CD4-positive, alpha-beta memory T cell (primary cell): Measurements from ENCODE around the gene ZFPM1. TPM values are rescaled to one million over a fixed set of nuclear protein-coding genes. Genes with fewer than 3 reads are reported as not detected.

Experiments used
- CTCF ChIA-PET: fragments of 350-600 bp; sonication (Branson Sonifier 250); formaldehyde crosslinking; loops from one replicate; lab custom pipeline; 2021; ENCODE audit warnings: inconsistent platforms; ENCODE audit not compliant: partially characterized antibody; lab: Charles Lee
- POLR2A ChIA-PET: fragments of 350-600 bp; sonication (Branson Sonifier 250); formaldehyde crosslinking; loops from one replicate; lab custom pipeline; 2021; ENCODE audit not compliant: partially characterized antibody; lab: Charles Lee
- DNase-seq, 5 donors: peaks; one replicate each; pipeline versions ENCODE4 v3.0.0 to v3.0.0-alpha.2; 2020 to 2022; ENCODE audit warnings: mixed read lengths in 1 of 5
- H3K27ac ChIP-seq: one replicate; pipeline ENCODE4 v1.7.0; 2013; ENCODE audit warnings: low read depth, low read length
- H3K27me3 ChIP-seq: 2 replicates; pipeline ENCODE4 v1.7.0; 2013; ENCODE audit warnings: mild to moderate bottlenecking, low read length, moderate library complexity; ENCODE audit not compliant: insufficient read depth
- H3K36me3 ChIP-seq: 2 replicates; pipeline ENCODE4 v1.7.0; 2013; ENCODE audit warnings: mild to moderate bottlenecking, low read length, moderate library complexity; ENCODE audit not compliant: insufficient read depth
- H3K4me1 ChIP-seq: 2 replicates; pipeline ENCODE4 v1.7.0; 2013; ENCODE audit warnings: mild to moderate bottlenecking, low read length, moderate library complexity; ENCODE audit not compliant: insufficient read depth
- H3K4me3 ChIP-seq, 2 donors: one replicate each; pipeline ENCODE4 v1.7.0; 2013; ENCODE audit warnings: low read length in 2 of 2, mild to moderate bottlenecking in 1 of 2
- H3K9me3 ChIP-seq, 2 donors: one replicate each; pipeline ENCODE4 v1.7.0; 2013; ENCODE audit warnings: low read length in 2 of 2, control low read depth in 1 of 2; ENCODE audit not compliant: control insufficient read depth in 1 of 2
- H3K27ac Mint-ChIP-seq, 7 donors: one replicate each; pipeline ENCODE4 v1.8.0; 2020 to 2021; ENCODE audit warnings: mixed read lengths in 7 of 7, mild to moderate bottlenecking in 6 of 7, inconsistent platforms in 3 of 7, moderate library complexity in 3 of 7
- H3K27me3 Mint-ChIP-seq, 2 donors: one replicate each; pipeline ENCODE4 v1.8.0; 2020 to 2021; ENCODE audit warnings: mixed read lengths in 2 of 2
- H3K36me3 Mint-ChIP-seq, 2 donors: one replicate each; pipeline ENCODE4 v1.8.0; 2020 to 2021; ENCODE audit warnings: mixed read lengths in 2 of 2, inconsistent platforms in 1 of 2, mild to moderate bottlenecking in 1 of 2
- H3K4me1 Mint-ChIP-seq, 4 donors: one replicate each; pipeline ENCODE4 v1.8.0; 2020 to 2021; ENCODE audit warnings: mixed read lengths in 4 of 4, mild to moderate bottlenecking in 1 of 4
- H3K4me3 Mint-ChIP-seq, 8 donors: one replicate each; pipeline ENCODE4 v1.8.0; 2020 to 2021; ENCODE audit warnings: mixed read lengths in 8 of 8, mild to moderate bottlenecking in 7 of 8, moderate library complexity in 6 of 8, inconsistent platforms in 3 of 8
- H3K9me3 Mint-ChIP-seq, 8 donors: one replicate each; pipeline ENCODE4 v1.8.0; 2020 to 2021; ENCODE audit warnings: mixed read lengths in 8 of 8, mild to moderate bottlenecking in 5 of 8, inconsistent platforms in 3 of 8, moderate library complexity in 1 of 8
- intact Hi-C: fragments of 100-400 bp; cut with micrococcal nuclease; formaldehyde crosslinking; loops from one replicate; pipeline ENCODE4 v1.15.1; 2023
- polyA plus RNA-seq, 2 donors: library from polyadenylated mRNA; unstranded; fragments of 300-500 nt; fragmentation: Illumina TruSeq; gene quantifications; one replicate each; pipeline ENCODE4 v1.2.3, GENCODE V29; 2021
- total RNA-seq, 2 experiments: library from RNA; stranded (reverse); gene quantifications; one replicate each; pipeline ENCODE4 v1.2.3, GENCODE V29; 2021

Gene ZFPM1
- total and polyA plus RNA-seq, 4 experiments from 2014 or later = 0.07 to 20.5 (median 9.7) TPM

GRCh38 chr16:88445583-88445960, 7.5 kb upstream of the ZFPM1 start:
- POLR2A ChIA-PET = no interaction called here
- Mint-ChIP-seq H3K9me3 (peaks cover 0 to 1% (median 0%) of the 10 kb centered on the region in 8 donors), H3K27me3 (no peaks in the 10 kb centered on the region), H3K4me3 (no peak overlapping the region), H3K27ac (no peak overlapping the region), H3K36me3 (no peaks in the 10 kb centered on the region), H3K4me1 (peaks cover 0 to 4% (median 3%) of the 10 kb centered on the region in 4 donors)
- Histone ChIP-seq H3K36me3 (no peaks in the 10 kb centered on the region), H3K4me1 (peaks cover 6% of the 10 kb centered on the region), H3K9me3 (no peaks in the 10 kb centered on the region), H3K27ac (no peak overlapping the region), H3K27me3 (no peaks in the 10 kb centered on the region), H3K4me3 (no peak overlapping the region)
- DNase-seq = no peak
- CTCF ChIA-PET = interaction anchor here (1.1 to 1.7 kb wide), 5 partner anchors 10 to 125 kb away, joined by 3 to 4 read pairs (median 3); partner anchors contain the start of gene ZC3H18
- intact Hi-C loops = no loop called here

GRCh38 chr16:88446061-88446460, 7.0 kb upstream of the ZFPM1 start:
- Mint-ChIP-seq H3K4me1 (peaks cover 2 to 4% (median 3%) of the 10 kb centered on the region in 4 donors), H3K4me3 (no peak overlapping the region), H3K27me3 (no peaks in the 10 kb centered on the region), H3K36me3 (no peaks in the 10 kb centered on the region), H3K9me3 (peaks cover 0 to 1% (median 0%) of the 10 kb centered on the region in 8 donors), H3K27ac (no peak overlapping the region)
- no peaks in the 10 kb centered on the region for H3K27me3 ChIP-seq
- no peak overlapping the region for H3K27ac ChIP-seq
- no peaks in the 10 kb centered on the region for H3K9me3 ChIP-seq
- CTCF ChIA-PET = interaction anchor here (1.0 to 1.7 kb wide), 3 partner anchors 9 to 84 kb away, joined by 3 read pairs; no protein-coding TSS in a partner anchor
- H3K36me3 ChIP-seq = no peaks in the 10 kb centered on the region
- H3K4me3 ChIP-seq = no peak overlapping the region
- intact Hi-C loops = no loop called here
- peaks cover 6% of the 10 kb centered on the region for H3K4me1 ChIP-seq
- POLR2A ChIA-PET = no interaction called here
- DNase-seq = no peak

GRCh38 chr16:88446736-88447135, 6.3 kb upstream of the ZFPM1 start:
- Histone ChIP-seq H3K27me3 (no peaks in the 10 kb centered on the region), H3K9me3 (no peaks in the 10 kb centered on the region), H3K36me3 (no peaks in the 10 kb centered on the region), H3K4me3 (no peak overlapping the region), H3K27ac (no peak overlapping the region), H3K4me1 (peaks cover 8% of the 10 kb centered on the region)
- H3K36me3 Mint-ChIP-seq = no peaks in the 10 kb centered on the region
- H3K4me1 Mint-ChIP-seq = peaks cover 2 to 6% (median 4%) of the 10 kb centered on the region in 4 donors
- no peaks in the 10 kb centered on the region for H3K27me3 Mint-ChIP-seq
- CTCF ChIA-PET = interaction anchor here (1.0 to 1.3 kb wide), 2 partner anchors 9 to 82 kb away, joined by 3 to 4 read pairs; no protein-coding TSS in a partner anchor
- POLR2A ChIA-PET = interaction anchor here (1.6 kb wide), 1 partner anchor 87 kb away, joined by 3 read pairs; no protein-coding TSS in a partner anchor
- H3K4me3 Mint-ChIP-seq = no peak overlapping the region
- DNase-seq = no peak
- H3K9me3 Mint-ChIP-seq = peaks cover 0 to 1% (median 0%) of the 10 kb centered on the region in 8 donors
- no peak overlapping the region for H3K27ac Mint-ChIP-seq
- intact Hi-C loops = no loop called here

- Mint-ChIP-seq H3K9me3 (peaks cover 0 to 1% (median 0%) of the 10 kb centered on the region in 8 donors), H3K36me3 (peaks cover 0 to 6% of the 10 kb centered on the region in 2 donors), H3K27ac (no peak overlapping the region), H3K27me3 (no peaks in the 10 kb centered on the region), H3K4me1 (peaks cover 5 to 17% (median 12%) of the 10 kb centered on the region in 4 donors), H3K4me3 (no peak overlapping the region)
- Histone ChIP-seq H3K4me3 (no peak overlapping the region), H3K9me3 (no peaks in the 10 kb centered on the region), H3K4me1 (peaks cover 16% of the 10 kb centered on the region), H3K27me3 (no peaks in the 10 kb centered on the region), H3K27ac (no peak overlapping the region), H3K36me3 (no peaks in the 10 kb centered on the region)
- intact Hi-C loops = no loop called here
- ChIA-PET CTCF (no interaction called here), POLR2A (interaction anchor here (1.6 kb wide), 1 partner anchor 86 kb away, joined by 3 read pairs; no protein-coding TSS in a partner anchor)
- DNase-seq = no peak
Observed at GRCh38 chr16:88447881-88448280, 5.2 kb upstream of the ZFPM1 start.

GRCh38 chr16:88448461-88449266, 4.4 kb upstream of the ZFPM1 start:
- H3K27ac Mint-ChIP-seq = peak overlapping the region in 2 of 7 donors; percentile 26 to 57
- no peaks in the 10 kb centered on the region for H3K27me3 ChIP-seq
- ChIA-PET POLR2A (interaction anchor here (0.9 to 1.6 kb wide), 2 partner anchors 16 to 85 kb away, joined by 3 read pairs; no protein-coding TSS in a partner anchor), CTCF (interaction anchor here (0.9 to 1.2 kb wide), 3 partner anchors 113 to 288 kb away, joined by 3 read pairs; partner anchors contain the start of gene ZC3H18)
- peaks cover 10% of the 10 kb centered on the region for H3K4me1 ChIP-seq
- intact Hi-C loops = no loop called here
- H3K36me3 ChIP-seq = no peaks in the 10 kb centered on the region
- H3K27ac ChIP-seq = no peak overlapping the region
- no peak for DNase-seq
- peaks cover 0 to 7% of the 10 kb centered on the region in 2 donors for H3K36me3 Mint-ChIP-seq
- no peak overlapping the region for H3K4me3 Mint-ChIP-seq
- H3K9me3 Mint-ChIP-seq = peaks cover 0 to 1% (median 0%) of the 10 kb centered on the region in 8 donors
- peaks cover 2 to 17% (median 8%) of the 10 kb centered on the region in 4 donors for H3K4me1 Mint-ChIP-seq
- no peak overlapping the region for H3K4me3 ChIP-seq
- no peaks in the 10 kb centered on the region for H3K9me3 ChIP-seq
- no peaks in the 10 kb centered on the region for H3K27me3 Mint-ChIP-seq

GRCh38 chr16:88449267-88449561, 3.9 kb upstream of the ZFPM1 start:
- Histone ChIP-seq H3K4me3 (no peak overlapping the region), H3K36me3 (no peaks in the 10 kb centered on the region), H3K4me1 (peaks cover 10% of the 10 kb centered on the region), H3K27me3 (no peaks in the 10 kb centered on the region), H3K27ac (no peak overlapping the region), H3K9me3 (no peaks in the 10 kb centered on the region)
- H3K4me1 Mint-ChIP-seq = peaks cover 2 to 17% (median 8%) of the 10 kb centered on the region in 4 donors
- CTCF ChIA-PET = interaction anchor here (0.9 to 1.2 kb wide), 3 partner anchors 112 to 288 kb away, joined by 3 read pairs; partner anchors contain the start of gene ZC3H18
- POLR2A ChIA-PET = interaction anchor here (0.9 kb wide), 1 partner anchor 15 kb away, joined by 3 read pairs; no protein-coding TSS in a partner anchor
- peak overlapping the region in 2 of 7 donors; percentile 26 to 57 for H3K27ac Mint-ChIP-seq
- H3K9me3 Mint-ChIP-seq = peaks cover 0 to 1% (median 0%) of the 10 kb centered on the region in 8 donors
- H3K4me3 Mint-ChIP-seq = no peak overlapping the region
- H3K27me3 Mint-ChIP-seq = no peaks in the 10 kb centered on the region
- intact Hi-C loops = no loop called here
- peaks cover 0 to 7% of the 10 kb centered on the region in 2 donors for H3K36me3 Mint-ChIP-seq
- no peak for DNase-seq
